GM12872 (cell line): ENCODE results near the gene GRIK5.

ENCODE experiments used
- TF ChIP-seq, protein P1 (sequence below): IDR thresholded peaks from 3 replicates; pipeline ENCODE4 v1.5.1; 2011; ENCODE audit warnings: low read depth, mild to moderate bottlenecking, low read length, moderate library complexity; ENCODE audit not compliant: insufficient read depth

The GRIK5 gene

DNA sequence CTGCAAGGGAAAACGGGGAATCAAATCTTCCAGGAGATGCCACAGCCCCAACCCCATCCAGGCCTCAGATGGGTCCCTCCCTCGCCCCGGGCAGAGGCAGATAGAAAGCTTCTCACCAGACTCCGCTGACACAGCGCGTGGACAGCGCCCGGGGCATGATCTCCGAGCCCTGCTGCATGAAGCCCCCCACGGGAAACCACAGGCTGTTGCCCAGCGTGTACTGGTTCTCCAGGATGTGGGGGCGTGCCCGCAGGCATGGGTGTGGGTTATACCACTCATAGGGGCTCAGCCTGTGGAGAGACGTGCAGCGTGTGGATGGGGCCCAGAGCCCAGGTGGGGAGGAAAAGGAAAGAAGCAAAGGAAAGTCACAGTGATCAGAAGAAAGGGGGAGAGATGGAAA lies 48.8 kb downstream of the GRIK5 start:
- TF ChIP-seq, protein P1, sequence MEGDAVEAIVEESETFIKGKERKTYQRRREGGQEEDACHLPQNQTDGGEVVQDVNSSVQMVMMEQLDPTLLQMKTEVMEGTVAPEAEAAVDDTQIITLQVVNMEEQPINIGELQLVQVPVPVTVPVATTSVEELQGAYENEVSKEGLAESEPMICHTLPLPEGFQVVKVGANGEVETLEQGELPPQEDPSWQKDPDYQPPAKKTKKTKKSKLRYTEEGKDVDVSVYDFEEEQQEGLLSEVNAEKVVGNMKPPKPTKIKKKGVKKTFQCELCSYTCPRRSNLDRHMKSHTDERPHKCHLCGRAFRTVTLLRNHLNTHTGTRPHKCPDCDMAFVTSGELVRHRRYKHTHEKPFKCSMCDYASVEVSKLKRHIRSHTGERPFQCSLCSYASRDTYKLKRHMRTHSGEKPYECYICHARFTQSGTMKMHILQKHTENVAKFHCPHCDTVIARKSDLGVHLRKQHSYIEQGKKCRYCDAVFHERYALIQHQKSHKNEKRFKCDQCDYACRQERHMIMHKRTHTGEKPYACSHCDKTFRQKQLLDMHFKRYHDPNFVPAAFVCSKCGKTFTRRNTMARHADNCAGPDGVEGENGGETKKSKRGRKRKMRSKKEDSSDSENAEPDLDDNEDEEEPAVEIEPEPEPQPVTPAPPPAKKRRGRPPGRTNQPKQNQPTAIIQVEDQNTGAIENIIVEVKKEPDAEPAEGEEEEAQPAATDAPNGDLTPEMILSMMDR: no peak

- TF ChIP-seq, protein P1: no peak
These were observed 51.4 kb downstream of the GRIK5 start for GRCh38 chr19:42018503-42019193.

DNA sequence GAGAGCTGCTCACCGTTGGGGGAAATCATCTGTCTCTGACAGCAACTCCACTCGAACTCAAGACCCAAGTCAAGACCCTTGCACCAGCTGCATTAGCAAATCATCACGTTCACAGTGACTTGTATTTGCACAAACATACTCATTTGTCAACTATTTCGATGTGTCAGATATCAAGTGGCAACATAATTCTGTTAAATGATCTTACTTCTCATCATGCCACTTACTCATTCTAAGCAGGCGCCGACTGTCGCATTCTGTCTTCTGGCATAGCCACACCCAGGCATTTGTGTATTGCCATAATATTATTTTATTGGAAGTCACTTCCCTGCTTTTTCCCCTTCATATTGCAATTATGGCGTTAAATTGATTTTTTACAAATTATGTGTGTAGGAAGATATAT lies 53.0 kb downstream of the GRIK5 start:
- TF ChIP-seq, protein P1: no peak

GRCh38 chr19:42010245-42011126 lies 59.5 kb downstream of the GRIK5 start:
- TF ChIP-seq, protein P1: no peak

DNA sequence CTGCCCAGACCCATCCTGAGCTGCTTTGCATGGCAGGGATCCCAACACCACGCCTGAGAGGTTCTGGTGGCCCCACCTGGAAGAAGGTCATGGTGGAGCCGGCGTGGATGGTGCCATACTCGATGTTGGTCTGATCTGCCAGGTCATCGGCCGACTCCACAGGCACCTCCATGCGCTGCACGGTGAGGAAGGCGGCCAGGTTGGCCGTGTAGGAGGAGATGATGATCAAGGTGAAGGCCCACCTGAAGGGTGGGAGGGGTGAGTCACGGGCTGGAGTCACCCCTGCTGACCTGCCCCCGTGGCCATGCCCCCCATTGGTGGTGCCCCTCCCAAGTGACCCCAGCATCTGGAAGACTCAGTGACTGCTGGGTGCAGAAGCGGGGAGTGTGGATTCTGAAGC lies 63.4 kb downstream of the GRIK5 start:
- TF ChIP-seq, protein P1: no peak

DNA sequence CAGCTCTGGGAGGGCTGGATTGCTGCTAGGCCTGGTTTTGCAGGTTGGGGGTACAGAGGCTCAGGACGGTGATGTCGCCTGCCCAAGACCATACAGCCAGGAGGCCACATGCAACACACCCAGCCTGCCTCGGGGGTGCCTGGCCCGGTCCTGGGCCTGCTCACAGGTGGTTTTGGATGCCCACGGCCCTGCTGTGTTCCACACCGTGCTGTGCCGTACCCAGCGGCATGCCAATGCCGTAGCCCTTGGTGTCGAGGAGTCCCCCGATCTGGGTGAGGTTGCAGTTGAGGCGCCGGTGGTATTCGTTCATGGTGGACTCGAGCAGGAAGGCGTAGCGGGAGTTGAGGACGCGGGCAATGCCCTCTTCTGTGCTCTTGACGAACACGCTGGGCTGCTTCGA lies 64.5 kb downstream of the GRIK5 start:
- TF ChIP-seq, protein P1: no peak

- TF ChIP-seq, protein P1: no peak
These were observed 66.3 kb downstream of the GRIK5 start for GRCh38 chr19:42003506-42004294.
